Progenitor cell of endocrine pancreas (in vitro differentiated cells): ENCODE results near the gene YWHAE. TPM values are rescaled to one million over a fixed set of nuclear protein-coding genes. Genes with fewer than 3 reads are reported as not detected.

ENCODE experiments used
- DNase-seq: peaks from one replicate; pipeline ENCODE4 v3.0.0; 2021; ENCODE audit warnings: low spot score; ENCODE audit not compliant: unreplicated experiment
- H3K27ac Mint-ChIP-seq: 2 replicates; pipeline ENCODE4 v1.8.0; 2021; ENCODE audit warnings: mild to moderate bottlenecking, moderate library complexity, mixed read lengths
- H3K27me3 Mint-ChIP-seq: 2 replicates; pipeline ENCODE4 v1.8.0; 2021; ENCODE audit warnings: mixed read lengths
- H3K36me3 Mint-ChIP-seq: 2 replicates; pipeline ENCODE4 v1.8.0; 2022; ENCODE audit warnings: mixed read lengths; ENCODE audit not compliant: insufficient read depth
- H3K4me1 Mint-ChIP-seq: 2 replicates; pipeline ENCODE4 v1.8.0; 2021; ENCODE audit warnings: low read depth, mixed read lengths
- H3K4me3 Mint-ChIP-seq: 2 replicates; pipeline ENCODE4 v1.8.0; 2021; ENCODE audit warnings: low read depth, mild to moderate bottlenecking, moderate library complexity, mixed read lengths
- H3K9me3 Mint-ChIP-seq: 2 replicates; pipeline ENCODE4 v1.8.0; 2021; ENCODE audit warnings: low read depth, mixed read lengths
- CTCF ChIP-seq: fragments of 200-600 bp; sonication (generic); IDR thresholded peaks from one replicate; pipeline ENCODE4 v1.5.0; 2021; ENCODE audit warnings: antibody characterized with exemption, mild to moderate bottlenecking; ENCODE audit not compliant: unreplicated experiment
- total RNA-seq: library from RNA; stranded (reverse); gene quantifications from 2 replicates; pipeline ENCODE4 v1.2.1, GENCODE V29; 2021

The YWHAE gene
- total RNA-seq, 1 donor from 2014 or later, result 951 TPM

- peaks cover 40% of the 10 kb centered on the region for H3K36me3 Mint-ChIP-seq
- peaks cover 10% of the 10 kb centered on the region for H3K4me1 Mint-ChIP-seq
- no peaks in the 10 kb centered on the region for H3K9me3 Mint-ChIP-seq
- peak overlapping the region; percentile 82 for H3K27ac Mint-ChIP-seq
- no peak overlapping the region for H3K4me3 Mint-ChIP-seq
- no peak for TF ChIP-seq CTCF
- DNase-seq, result no peak
- no peaks in the 10 kb centered on the region for H3K27me3 Mint-ChIP-seq
Observed at GRCh38 chr17:1351275-1351674, 48.7 kb downstream of the YWHAE start.

- peak overlapping the region; percentile 85 for H3K27ac Mint-ChIP-seq
- peaks cover 31% of the 10 kb centered on the region for H3K4me1 Mint-ChIP-seq
- no peak for DNase-seq
- peaks cover 3% of the 10 kb centered on the region for H3K9me3 Mint-ChIP-seq
- no peak overlapping the region for H3K4me3 Mint-ChIP-seq
- no peak for TF ChIP-seq CTCF
- no peaks in the 10 kb centered on the region for H3K27me3 Mint-ChIP-seq
- H3K36me3 Mint-ChIP-seq, result peaks cover 44% of the 10 kb centered on the region
Observed at GRCh38 chr17:1347589-1348323, 52.3 kb downstream of the YWHAE start.

- H3K36me3 Mint-ChIP-seq, result peaks cover 28% of the 10 kb centered on the region
- peaks cover 31% of the 10 kb centered on the region for H3K4me1 Mint-ChIP-seq
- no peaks in the 10 kb centered on the region for H3K27me3 Mint-ChIP-seq
- DNase-seq, result no peak
- H3K9me3 Mint-ChIP-seq, result peaks cover 3% of the 10 kb centered on the region
- peak overlapping the region; percentile 90 for H3K27ac Mint-ChIP-seq
- H3K4me3 Mint-ChIP-seq, result no peak overlapping the region
- no peak for TF ChIP-seq CTCF
Observed at GRCh38 chr17:1344521-1344920, 55.5 kb downstream of the YWHAE start.

GRCh38 chr17:1343554-1343953, 56.5 kb downstream of the YWHAE start:
- Mint-ChIP-seq H3K4me3 (no peak overlapping the region), H3K27ac (peak overlapping the region; percentile 79), H3K27me3 (no peaks in the 10 kb centered on the region), H3K4me1 (peaks cover 31% of the 10 kb centered on the region), H3K9me3 (peaks cover 3% of the 10 kb centered on the region), H3K36me3 (peaks cover 27% of the 10 kb centered on the region)
- TF ChIP-seq CTCF, result no peak
- no peak for DNase-seq

GRCh38 chr17:1340371-1340770, 59.7 kb downstream of the YWHAE start:
- H3K27ac Mint-ChIP-seq, result no peak overlapping the region

More at GRCh38 chr17:1340371-1340770, 59.7 kb downstream of the YWHAE start:
- Mint-ChIP-seq H3K9me3 (peaks cover 3% of the 10 kb centered on the region), H3K4me1 (peaks cover 16% of the 10 kb centered on the region), H3K4me3 (no peak overlapping the region), H3K36me3 (peaks cover 21% of the 10 kb centered on the region), H3K27me3 (no peaks in the 10 kb centered on the region)
- no peak for DNase-seq
- no peak for TF ChIP-seq CTCF
